Suppressor macrophage (primary cell): ENCODE results near the gene LSM4.

Experiments used
- DNase-seq, 4 experiments: peaks; one replicate each; pipeline ENCODE4 v3.0.0-alpha.2; 2020 to 2022

Gene LSM4

DNA sequence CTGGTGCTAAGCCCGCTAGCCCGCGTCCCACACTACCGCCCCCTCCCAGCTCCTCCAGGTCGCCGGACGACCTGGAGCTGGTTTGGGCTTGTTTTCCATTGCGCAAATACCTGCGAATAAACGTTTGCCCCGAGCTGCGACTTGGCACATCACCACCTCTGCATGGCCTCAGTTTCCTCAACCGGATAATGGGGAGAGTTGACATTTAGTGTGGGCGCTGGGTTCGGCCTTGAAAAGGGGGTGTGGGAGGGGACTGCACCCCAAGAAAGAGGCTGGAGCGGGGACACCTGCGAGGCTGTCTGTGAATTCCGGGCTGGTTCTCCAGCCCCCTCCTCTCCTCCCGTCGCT, 30.4 kb downstream of the LSM4 start:
- no peak for DNase-seq

DNA sequence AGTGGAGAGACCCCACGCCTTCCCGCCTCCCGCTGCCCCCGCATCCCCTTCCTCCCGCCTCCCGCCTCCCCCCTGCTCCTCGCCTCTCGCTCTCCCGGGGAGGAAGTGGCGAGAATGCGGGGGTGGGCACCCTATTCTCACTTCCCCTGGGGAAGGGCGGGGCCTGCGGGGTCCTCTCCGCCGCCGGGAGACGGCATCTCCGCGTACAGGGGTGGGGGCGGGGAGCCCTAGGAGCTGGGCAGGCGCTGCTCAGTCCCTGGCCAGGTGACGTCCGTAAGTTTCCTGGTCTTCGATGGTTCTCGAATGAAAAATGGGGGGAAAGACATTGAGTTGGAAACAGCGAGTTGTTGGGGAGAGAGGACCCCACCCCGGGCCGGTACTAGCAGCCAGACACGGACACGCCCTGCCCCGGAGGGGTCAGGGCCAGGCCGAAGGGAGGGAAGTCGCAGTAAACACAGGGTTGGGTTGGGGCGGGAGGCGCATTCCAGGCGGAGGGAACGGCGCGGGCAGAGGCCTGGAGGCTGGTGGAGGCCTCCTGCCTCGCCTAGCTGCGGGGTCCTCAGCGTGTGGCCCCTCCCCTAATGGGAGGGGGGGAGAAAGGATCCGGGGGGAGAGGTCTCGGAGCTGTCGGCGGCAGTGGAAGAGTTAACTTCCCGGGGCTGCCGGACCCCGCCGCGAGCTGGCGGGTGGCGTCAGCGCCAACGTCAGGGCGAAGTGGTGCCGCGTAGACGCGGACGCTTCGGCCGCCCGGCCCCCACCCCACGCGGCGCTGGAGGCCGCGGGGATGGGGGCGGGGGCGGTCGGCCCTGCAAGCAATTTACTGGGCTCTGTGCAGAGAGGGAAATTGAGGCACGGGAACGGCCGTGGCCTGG, 31.1 kb downstream of the LSM4 start:
- peak; percentile 91 to 97 (median 96) for DNase-seq

DNA sequence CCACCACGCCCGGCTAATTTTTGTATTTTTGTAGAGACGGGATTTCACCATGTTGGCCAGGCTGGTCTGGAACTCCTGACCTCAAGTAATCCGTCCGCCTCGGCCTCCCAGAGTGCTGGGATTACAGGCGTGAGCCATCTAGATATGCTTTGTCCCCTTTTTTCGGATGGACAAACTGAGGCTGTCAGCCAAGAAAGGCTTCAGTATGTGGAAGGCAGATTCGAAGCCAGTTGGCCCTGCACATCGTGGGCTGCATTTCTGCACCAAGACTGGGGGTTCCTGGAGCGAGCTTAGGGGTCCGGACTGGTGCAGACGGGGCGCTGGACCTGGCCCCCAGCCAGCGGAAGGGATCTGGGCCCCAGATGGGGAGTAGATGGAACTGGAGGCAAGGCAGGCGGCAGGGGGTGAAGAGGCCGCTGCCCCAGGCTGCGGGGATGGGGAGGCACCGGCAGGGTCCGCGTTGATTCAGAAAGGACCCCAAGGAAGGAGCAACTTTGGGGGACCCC, 31.8 kb downstream of the LSM4 start:
- peak in 1 of 4 experiments; percentile 30 for DNase-seq

DNA sequence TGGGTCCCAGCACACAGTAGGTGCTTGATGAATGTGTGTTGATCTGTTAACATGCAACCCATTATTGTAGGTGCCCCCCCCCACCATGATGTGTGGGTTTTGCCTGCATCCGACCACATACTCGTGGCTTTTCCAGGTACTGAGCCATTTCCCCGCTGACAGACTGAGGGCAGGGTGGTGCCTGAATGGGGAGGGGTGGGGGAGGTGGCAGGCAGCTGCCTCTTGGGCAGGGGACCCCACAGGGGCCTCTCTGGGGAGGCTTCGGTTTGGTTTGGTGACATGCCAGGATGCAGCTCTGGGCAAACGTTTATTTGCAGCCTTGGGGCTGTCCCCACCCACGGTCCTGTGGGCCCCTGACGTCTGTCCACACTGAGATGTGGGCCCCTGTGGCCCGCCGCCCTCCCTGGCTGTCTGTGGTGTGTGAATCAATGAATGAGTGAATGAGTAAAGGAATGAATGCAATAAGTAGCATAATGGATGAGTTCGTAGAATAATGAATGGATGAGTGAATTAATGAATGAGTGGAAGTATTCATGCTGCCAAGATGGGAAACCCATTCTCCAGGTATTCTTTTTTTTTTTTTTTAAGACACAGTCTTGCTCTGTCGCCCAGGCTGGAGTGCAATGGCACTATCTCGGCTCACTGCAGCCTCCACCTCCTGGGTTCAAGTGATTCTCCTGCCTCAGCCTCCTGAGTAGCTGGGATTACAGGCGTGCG, 32.4 kb downstream of the LSM4 start:
- peak; percentile 66 to 87 (median 79) for DNase-seq

DNA sequence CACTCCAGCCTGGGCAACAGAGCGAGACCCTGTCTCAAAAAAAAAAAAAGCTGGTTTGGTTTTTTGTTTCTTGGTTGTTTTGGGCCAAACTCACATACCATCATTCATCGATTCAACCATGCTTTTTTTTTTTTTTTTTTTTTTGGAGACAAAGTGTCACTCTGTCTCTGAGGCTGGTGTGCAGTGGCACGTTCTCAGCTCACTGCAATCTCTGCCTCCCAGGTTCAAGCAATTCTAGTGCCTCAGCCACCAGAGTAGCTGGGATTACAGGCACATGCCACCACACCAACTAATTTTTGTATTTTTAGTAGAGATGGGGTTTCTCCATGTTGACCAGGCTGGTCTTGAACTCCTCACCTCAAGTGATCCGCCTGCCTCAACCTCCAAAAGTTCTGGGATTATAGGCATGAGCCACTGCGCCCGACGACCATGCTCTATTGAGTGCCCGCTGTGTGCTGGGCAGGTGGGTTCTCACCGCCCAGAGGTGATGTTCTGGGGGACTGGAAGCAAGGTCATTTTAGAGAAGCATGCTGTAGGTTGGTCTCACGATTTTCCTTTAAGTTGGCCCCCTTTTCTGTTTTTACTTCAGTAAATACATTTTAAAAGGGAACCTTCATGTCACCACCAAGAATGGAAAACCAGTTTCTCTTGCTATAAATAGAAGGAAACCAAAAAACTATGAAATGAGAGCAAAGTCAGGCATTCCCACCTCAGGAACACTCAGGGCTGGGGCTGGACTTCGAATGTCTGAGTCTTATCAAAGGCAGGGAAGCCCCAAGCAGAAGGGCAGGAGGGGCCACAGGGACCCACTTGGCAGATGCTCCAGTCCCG, 33.2 kb downstream of the LSM4 start:
- peak in 2 of 4 experiments; percentile 28 to 30 for DNase-seq

DNA sequence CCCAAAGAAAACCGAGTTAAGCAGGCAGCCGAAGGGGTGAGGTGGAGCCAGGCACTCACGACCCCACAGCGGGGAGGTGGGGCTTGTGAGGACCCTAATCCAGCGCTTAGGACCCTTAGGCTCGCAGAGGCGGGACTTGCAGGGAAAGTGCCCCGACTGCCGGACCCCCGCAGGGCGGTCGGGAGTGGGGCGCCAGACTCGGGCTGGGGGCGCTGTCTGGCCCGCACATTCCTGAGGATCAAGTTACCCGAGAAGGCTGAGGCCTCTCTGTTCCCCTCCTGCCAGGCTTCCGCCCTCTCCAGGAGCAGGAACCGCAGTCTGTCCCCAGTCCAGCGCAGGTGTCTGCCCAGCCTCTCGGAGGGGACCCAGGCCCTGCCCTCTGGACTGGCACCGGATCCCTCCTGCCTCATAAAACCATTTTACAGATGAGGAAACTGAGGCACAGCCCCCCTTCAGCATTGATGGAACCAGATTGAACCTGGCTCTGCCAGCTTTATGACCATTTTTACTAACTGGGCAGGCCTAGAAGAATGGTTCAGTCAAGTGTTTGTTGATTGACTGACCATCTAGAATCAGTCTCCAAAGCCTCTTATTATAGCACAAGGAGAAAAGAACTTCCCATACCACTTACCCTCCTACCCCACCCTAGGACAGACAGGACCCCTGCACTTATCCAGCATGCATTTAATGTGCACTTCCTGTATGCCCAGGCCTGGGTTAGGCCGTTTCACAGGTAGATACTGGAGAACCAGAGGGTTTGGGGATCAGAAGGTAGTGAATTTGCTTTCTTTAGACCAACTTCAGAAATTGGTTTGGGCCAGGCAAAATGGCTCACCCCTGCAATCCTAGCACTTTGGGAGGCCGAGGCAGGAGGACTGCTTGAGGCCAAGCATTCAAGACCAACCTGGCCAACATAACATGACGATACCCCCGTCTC, 34.8 kb downstream of the LSM4 start:
- no peak for DNase-seq

DNA sequence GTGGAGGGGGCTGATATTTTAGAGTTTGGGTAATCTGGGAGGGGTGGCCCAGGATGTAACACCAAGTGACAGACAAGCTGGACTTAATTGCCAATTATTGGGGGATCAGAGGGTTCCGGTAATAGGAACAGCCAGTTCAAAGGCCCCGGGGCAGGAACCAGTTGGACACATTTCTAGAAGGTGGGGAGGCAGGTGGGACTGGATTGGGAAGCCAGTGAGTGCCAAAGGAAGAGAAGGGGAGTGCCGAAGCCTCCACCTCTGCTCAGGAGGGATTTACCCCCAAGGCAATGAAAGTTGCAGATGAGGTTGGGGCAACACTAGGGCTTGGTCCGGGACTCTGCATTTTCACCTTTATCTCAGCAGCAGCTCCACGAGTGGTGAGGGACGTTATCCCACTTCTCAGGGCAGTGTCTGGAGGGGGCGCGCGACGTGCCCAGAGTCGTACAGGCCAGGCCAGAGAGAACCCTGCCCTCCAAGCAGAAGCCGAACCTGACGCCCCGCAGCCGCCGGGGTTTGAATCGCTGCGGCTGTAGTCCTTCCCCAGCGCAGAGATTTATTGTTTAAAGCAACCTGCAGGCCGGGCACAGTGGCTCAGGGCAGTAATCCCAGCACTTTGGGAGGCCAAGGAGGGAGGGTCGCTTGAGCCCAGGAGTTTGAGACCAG, 35.8 kb downstream of the LSM4 start:
- no peak for DNase-seq

DNA sequence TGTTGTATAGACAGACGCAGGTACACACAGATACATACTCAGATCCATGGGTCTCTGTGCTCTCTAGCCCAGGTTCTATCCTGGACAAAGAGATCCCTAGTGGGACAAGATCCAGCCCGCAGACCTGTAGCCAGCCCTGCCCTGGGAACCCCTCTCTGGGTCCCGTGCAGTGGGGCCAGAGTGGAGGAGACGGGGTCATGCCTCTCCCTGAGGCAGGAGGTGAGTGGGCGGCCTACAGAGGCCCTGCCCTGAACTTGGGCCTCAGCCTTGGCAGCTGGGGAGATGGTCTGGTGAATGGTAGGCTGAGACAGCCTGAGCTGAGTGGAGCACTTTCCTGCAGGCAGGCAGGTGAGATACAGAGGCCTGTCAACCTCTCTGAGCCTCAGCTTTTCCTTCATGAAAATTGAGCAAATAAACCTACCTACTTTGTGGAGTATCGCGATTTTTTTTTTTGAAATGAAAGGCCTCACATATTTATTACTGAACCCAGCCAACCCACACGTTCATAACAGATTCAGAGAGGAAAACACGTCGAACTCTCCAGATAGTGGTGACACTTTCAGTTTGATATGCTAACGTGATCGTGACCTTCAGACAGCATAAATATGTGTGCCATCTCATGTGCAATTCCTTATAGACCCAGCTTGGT, 38.0 kb downstream of the LSM4 start:
- peak in 3 of 4 experiments; percentile 39 to 70 (median 41) for DNase-seq

DNA sequence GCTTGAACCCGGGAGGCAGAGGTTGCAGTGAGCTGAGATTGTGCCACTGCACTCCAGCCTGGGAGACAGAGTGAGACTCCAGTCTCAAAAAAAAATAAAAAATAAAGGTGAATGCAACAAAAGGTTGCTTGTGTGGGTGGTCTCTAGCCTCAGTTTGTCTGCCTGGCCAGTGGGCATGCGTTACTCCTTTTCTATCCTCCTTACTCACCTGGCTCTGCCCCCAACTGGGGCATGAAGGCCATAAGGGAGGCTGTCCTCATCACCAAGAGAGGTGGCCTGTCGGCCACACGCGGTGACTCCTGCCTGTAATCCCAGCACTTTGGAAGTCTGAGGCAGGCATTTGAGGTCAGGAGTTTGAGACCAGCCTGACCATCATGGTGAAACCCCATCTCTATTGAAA, 39.5 kb downstream of the LSM4 start:
- DNase-seq = no peak

DNA sequence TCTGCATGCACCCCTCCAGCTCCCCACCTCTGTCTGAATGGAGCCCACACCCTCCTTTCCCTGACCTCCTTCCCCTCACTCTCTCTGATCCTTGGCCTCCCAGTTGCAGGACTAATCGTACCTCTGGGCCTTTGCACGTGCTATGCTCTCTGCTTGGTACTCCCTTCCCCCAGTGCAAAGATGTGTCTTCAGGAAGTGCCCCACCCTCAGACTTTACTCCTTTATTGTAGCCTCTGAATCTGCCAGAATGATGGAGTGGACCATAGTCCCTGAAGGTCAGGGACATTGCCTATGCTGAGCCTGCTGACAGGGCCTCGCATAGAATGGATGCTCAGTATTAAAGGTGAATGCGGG, 40.1 kb downstream of the LSM4 start:
- peak in 1 of 4 experiments; percentile 19 for DNase-seq

DNA sequence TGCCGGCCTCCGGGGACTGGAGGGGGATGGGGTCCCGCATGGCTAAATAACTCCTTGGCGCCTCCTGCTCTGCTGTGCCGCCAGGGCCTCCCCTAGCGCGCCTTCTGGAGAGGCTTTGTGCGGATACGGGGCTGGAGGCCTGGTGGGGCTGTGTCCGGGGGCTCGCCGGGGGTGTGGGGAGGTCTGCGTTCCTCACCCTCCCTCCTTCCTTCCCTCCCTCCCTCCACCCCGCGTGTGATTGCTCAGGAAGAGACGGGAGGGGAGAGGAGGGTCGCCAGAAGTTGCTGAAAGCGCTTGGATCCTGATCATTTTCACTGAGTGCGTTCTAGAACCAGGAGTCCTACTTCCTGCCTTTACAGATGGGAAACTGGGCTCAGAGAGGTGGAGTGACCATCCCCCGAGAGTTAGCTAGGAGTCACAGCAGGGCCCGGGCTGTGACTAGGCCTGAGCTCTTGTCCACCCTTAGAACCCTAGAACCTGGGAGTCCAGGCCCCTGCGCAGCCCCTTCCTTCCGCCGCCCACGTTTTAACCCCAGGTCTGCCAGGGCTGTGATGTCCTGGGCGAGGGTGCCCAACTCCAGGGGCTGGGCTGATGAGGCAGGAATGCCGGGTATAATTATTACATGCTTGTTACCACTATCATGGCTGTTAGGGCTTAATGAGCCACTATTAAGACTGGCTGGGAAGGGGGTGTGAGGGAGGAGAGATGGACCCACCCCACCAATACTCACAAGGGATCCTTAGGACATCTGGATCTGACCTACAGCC, 40.7 kb downstream of the LSM4 start:
- peak in 3 of 4 experiments; percentile 61 to 68 (median 62) for DNase-seq

DNA sequence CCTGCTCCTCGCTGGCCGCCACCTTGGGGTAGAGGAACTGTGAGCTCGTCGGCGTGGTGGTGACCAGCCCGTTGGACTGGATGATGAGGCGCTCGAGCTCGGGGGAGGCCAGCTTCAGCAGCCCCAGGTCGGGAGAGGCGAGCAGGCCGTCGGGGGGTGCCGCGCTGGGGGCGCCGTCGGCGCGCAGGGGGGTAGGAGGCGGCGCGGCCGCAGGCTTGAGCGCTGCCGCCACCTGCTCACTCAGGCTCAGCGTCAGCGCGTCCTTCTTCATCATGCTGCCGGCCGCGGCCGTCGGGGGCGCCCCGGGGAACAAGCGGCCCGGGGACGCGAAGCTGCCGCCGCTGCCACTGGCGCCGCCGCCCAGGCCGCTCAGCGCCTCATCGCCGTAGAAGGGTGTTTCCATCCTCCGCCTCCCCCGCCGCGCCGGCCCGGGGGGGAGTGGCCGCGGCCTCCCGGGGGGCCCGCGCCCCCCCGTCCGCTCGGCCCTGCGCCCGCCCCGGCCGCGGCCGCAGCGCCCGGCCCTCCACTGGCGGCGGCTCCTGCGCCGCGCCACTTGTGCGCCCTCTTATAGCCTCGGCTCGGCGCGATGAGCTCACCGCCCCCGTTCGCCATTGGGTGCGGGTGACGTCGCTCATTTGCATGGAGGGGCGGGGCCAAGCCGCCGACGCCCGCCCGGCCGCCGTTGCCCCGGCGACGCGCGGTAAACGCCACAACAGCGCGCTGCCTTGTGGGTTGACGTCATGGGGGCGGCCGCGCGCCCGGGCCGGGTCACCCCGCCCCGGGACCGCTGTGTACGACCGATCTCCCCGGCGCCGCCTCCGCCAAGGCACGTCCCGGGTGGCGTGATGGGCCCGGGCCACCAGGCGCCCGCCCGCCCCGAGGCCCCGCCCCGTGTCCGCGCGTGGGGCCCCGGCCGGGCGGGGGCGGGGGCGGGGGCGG, 41.5 kb downstream of the LSM4 start, which contains the start of gene JUND:
Gene JUND, minus strand, starts transcription at position 541 of the 939 bp plus-strand sequence. Its CDS starts 138 bp downstream, at position 403.
- peak; percentile 99 to 100 (median 100) for DNase-seq

DNA sequence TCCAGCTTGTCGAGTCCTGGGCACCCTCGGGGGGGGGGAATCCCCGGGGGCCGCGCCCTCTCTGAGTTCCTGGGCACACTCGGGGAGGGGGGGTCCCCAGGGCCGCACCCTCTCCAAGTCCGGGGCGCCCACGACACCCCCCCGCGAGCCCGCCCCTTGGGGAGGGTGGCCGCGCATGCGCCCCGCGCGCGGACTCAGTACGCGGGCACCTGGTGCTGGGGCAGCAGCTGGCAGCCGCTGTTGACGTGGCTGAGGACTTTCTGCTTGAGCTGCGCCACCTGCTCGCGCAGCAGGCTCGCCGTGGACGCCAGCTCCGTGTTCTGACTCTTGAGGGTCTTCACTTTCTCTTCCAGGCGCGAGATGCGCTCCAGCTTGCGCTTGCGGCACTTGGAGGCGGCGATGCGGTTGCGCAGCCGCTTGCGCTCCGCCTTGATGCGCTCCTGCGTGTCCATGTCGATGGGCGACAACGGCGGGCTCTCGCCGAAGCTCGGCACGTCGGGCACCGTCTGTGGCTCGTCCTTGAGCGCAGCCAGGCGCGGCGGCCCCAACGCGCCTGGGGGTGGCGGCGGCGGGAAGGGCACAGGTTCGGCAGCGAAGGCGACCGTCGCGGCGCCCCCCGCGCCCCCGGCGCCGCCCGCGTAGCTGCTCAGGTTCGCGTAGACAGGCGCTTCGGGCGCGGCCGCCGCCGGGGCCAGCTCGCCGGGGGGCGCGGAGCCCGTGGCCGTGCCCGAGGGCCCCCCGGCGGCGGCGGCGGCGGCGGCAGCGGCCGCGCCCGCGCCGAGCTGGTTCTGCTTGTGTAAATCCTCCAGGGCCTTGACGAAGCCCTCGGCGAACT, 42.4 kb downstream of the LSM4 start:
- peak; percentile 73 to 92 (median 82) for DNase-seq

DNA sequence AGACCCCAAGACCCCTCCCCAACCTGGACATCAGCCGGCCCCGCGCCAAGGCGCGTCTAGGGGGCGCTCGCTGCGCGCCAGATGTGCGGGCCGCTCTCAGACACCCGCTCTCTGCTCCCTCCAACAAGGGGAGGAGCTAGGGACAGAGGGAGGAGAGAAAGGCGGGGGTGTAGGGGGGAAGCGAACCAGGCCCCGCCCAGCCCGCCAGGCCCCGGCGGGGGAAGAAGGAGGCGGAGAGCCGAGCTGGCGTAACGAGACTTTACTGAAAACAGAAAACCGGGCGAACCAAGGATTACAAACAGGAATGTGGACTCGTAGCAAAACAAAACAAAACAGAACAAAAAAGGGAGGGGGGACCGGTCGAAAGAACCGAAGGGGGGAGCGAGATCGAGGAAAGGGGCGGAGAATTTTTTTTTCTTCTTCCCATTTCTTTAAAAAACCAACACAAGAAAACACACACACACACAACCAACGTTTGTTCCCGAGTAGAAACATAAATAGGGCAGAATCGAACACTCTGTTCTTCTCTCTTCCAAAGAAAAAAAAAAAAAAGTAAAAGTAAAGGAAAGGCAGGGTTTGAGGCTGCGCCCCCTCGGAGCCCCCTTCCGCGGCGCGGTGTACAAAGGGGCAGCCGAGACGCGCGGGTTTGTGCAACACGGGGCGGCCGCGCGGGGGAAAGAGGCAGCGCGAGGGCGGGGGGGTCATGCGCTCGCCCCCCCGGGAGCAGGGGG, 43.2 kb downstream of the LSM4 start:
- peak; percentile 93 to 98 (median 96) for DNase-seq

DNA sequence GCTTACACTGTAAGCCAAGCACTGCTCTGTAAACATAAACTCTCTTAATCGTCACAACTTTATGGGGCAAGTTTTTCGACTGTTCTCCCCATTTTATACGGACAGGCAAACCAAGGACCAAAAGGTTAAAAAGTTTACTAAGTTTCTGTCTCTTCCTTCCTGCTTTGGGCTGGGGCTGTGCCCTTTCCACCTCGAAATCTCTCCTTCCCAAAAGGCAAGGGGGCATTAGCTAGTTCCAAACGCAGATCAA, 43.7 kb downstream of the LSM4 start:
- no peak for DNase-seq

DNA sequence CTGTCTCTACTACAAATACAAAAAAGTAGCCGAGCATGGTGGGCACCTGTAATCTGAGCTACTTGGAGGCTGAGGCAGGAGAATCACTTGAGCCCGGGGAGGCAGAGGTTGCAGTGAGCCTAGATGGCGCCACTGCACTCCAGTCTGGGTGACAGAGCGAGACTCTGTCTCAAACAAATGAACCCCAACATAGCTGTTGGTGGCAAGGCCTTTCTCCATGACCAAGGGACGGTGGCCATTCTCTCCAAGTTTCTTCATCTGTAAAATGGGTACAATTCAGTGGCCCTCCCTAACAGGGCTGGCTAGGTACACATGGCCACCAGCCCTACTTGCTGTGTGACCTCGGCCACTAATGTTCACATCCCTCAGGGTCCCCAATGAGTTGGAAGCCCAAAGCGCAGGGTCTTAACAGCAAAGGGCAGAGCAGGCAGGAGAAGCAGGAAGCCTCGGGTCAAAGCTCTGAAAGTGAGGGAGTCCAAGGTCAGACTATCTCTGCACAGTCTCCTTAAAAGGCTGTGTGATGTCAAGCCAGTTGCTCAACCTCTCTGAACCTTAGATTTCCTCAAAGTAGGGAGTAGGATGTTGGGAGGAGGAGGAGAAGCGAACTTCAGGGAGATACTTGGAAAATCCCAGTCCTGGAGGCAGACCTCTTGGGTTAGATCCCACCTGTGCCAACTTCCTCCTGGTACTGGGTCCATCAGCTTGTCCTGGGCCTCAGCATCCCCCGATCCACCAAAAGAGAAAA, 44.2 kb downstream of the LSM4 start:
- peak; percentile 30 to 56 (median 44) for DNase-seq
